HG02884 (cell line): ENCODE measurements around the gene HK2.

Experiments used
- ATAC-seq: cut with Tn5 transposase; IDR thresholded peaks from one replicate; pipeline ENCODE4 v1.9.1; 2021; ENCODE audit warnings: mild to moderate bottlenecking, moderate library complexity; ENCODE audit not compliant: unreplicated experiment

HK2 gene

GRCh38 chr2:74856599-74856998 is 22.7 kb downstream of the HK2 start:
- no peak for ATAC-seq

GRCh38 chr2:74857215-74857614 is 23.3 kb downstream of the HK2 start:
- ATAC-seq: no peak

GRCh38 chr2:74857725-74858124 is 23.8 kb downstream of the HK2 start:
- ATAC-seq: no peak

- no peak for ATAC-seq
Measured at GRCh38 chr2:74858281-74858680, 24.4 kb downstream of the HK2 start.

GRCh38 chr2:74860079-74860478 is 26.2 kb downstream of the HK2 start:
- no peak for ATAC-seq

GRCh38 chr2:74860521-74860920 is 26.6 kb downstream of the HK2 start:
- no peak for ATAC-seq

- ATAC-seq: no peak
Measured at GRCh38 chr2:74861531-74861930, 27.6 kb downstream of the HK2 start.

GRCh38 chr2:74862020-74862964 is 28.4 kb downstream of the HK2 start:
- ATAC-seq: no peak

GRCh38 chr2:74863802-74864248 is 29.9 kb downstream of the HK2 start:
- ATAC-seq: no peak

GRCh38 chr2:74864728-74865722 is 31.1 kb downstream of the HK2 start:
- ATAC-seq: no peak

- no peak for ATAC-seq
Measured at GRCh38 chr2:74865770-74866674, 32.1 kb downstream of the HK2 start.

GRCh38 chr2:74867841-74868658 is 34.1 kb downstream of the HK2 start:
- no peak for ATAC-seq

GRCh38 chr2:74869517-74869916 is 35.6 kb downstream of the HK2 start:
- ATAC-seq: no peak

- ATAC-seq: no peak
Measured at GRCh38 chr2:74870951-74871350, 37.0 kb downstream of the HK2 start.

GRCh38 chr2:74871414-74871813 is 37.5 kb downstream of the HK2 start:
- no peak for ATAC-seq

- no peak for ATAC-seq
Measured at GRCh38 chr2:74872389-74872836, 38.5 kb downstream of the HK2 start.

GRCh38 chr2:74873012-74873665 is 39.2 kb downstream of the HK2 start:
- ATAC-seq: no peak

- ATAC-seq: no peak
Measured at GRCh38 chr2:74873678-74874640, 40.0 kb downstream of the HK2 start.
